ENCODE measurements around the gene SLC38A10. TPM values are rescaled to one million over a fixed set of nuclear protein-coding genes. Genes with fewer than 3 reads are reported as not detected.

SLC38A10 gene
- total and polyA plus RNA-seq, 2 donors from 2014 or later = 72.7 to 89.7 TPM

DNA sequence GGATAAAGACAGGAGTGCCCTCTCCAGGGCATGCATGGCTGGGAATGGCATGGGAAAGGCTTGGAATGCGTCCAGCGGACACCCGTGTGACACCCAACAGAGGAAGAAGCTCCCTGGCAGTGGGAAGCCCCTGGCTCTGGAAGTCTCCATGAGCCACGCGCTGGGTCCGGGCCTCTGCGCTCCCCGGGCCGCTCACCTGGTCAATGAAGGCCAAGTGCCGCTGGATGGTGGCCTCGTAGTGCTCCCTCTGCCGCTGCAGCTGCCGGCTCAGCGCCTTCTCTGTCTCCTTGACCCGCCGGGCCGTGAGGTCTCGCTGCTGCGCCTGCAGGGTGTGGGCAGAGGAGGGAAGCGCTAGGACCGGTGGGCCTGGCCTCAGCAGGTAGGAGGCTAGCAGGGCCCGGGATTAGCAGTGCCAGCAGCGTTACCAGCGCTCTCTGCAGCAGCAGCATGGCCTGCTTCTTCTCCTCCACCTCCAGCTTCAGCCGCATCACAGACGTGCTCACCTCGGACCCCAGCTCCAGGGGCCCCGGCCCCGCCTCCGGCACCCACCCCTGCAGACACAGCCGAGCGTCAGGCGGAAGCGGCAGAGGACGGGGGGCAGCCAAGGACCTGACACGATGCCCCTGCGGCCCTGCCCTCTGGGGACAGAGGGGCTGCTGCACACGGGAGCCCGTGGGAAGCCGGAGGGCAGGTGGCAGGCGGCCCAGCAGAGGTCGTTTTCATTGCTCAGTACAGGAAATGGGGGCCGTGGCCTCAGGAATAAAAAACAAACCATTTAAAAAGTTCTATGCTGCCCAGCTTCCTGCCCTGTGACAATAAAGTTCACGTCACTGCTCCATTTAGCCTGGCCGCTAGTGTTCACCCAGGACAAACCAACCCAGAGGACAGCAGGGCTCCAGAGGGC is 98.3 kb downstream of the SLC38A10 start:
- no peaks in the 10 kb centered on the region for H3K9me3 ChIP-seq (ENCODE audit: control insufficient read depth in 2 of 3, insufficient read depth in 1 of 3, low read length in 3 of 3)
- TF ChIP-seq, protein P1, sequence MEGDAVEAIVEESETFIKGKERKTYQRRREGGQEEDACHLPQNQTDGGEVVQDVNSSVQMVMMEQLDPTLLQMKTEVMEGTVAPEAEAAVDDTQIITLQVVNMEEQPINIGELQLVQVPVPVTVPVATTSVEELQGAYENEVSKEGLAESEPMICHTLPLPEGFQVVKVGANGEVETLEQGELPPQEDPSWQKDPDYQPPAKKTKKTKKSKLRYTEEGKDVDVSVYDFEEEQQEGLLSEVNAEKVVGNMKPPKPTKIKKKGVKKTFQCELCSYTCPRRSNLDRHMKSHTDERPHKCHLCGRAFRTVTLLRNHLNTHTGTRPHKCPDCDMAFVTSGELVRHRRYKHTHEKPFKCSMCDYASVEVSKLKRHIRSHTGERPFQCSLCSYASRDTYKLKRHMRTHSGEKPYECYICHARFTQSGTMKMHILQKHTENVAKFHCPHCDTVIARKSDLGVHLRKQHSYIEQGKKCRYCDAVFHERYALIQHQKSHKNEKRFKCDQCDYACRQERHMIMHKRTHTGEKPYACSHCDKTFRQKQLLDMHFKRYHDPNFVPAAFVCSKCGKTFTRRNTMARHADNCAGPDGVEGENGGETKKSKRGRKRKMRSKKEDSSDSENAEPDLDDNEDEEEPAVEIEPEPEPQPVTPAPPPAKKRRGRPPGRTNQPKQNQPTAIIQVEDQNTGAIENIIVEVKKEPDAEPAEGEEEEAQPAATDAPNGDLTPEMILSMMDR (IDR thresholded peaks at IDR 0.05; ENCODE audit: borderline replicate concordance, extremely low read depth, insufficient read depth) = no peak
- DNase-seq (no peak), FAIRE-seq (no peak)
- no peak overlapping the region for H3K4me3 ChIP-seq (ENCODE audit: low read length in 3 of 3)
- H3K36me3 ChIP-seq (ENCODE audit: control insufficient read depth in 2 of 3, insufficient read depth in 3 of 3, low read length in 3 of 3) = no peaks in the 10 kb centered on the region
- no peak overlapping the region for H3K27ac ChIP-seq (ENCODE audit: low read depth in 2 of 2, low read length in 2 of 2)
- intact Hi-C loops (cut with DNase I) = no loop called here
- peaks cover 0 to 3% (median 0%) of the 10 kb centered on the region in 3 donors for H3K4me1 ChIP-seq (ENCODE audit: control insufficient read depth in 2 of 3, insufficient read depth in 2 of 3, low read depth in 1 of 3, low read length in 3 of 3)
- H3K9ac ChIP-seq (ENCODE audit: low read length in 3 of 3) = no peak overlapping the region
- no peaks in the 10 kb centered on the region for H3K27me3 ChIP-seq (ENCODE audit: control insufficient read depth, insufficient read depth, low read length)

DNA sequence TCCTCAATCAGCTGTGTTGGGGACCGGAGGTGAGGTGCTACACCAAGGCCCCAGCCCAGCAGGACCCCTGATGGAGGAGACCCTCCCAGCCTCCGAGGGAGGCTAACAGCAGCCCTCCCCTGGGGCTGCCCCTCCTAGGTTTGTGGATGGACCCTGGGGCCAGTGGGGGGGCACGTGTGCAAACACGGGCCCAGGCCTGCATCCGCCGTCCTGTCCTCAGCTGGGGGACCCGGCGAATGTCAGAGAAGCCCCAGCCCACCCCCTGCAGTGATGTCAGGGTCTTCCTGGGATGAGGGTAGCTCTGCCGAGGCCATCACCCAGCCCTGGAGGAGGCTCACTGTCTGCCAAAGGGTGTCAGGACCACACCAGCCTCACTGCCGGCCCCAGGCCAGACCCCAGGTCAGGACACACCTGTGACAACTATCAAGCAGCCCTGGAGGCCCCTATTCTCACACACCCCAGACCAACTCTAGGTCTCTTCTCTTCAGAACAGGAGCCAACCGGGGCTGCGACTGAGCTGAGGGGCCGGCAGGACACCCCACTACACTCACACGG is 99.1 kb downstream of the SLC38A10 start:
- no peak for DNase-seq
- Histone ChIP-seq H3K9ac (ENCODE audit: low read length in 3 of 3) (no peak overlapping the region), H3K27me3 (ENCODE audit: control insufficient read depth, insufficient read depth, low read length) (no peaks in the 10 kb centered on the region), H3K9me3 (ENCODE audit: control insufficient read depth in 2 of 3, insufficient read depth in 1 of 3, low read length in 3 of 3) (no peaks in the 10 kb centered on the region), H3K27ac (ENCODE audit: low read depth in 2 of 2, low read length in 2 of 2) (no peak overlapping the region), H3K4me3 (ENCODE audit: low read length in 3 of 3) (no peak overlapping the region), H3K36me3 (ENCODE audit: control insufficient read depth in 2 of 3, insufficient read depth in 3 of 3, low read length in 3 of 3) (no peaks in the 10 kb centered on the region), H3K4me1 (ENCODE audit: control insufficient read depth in 2 of 3, insufficient read depth in 2 of 3, low read depth in 1 of 3, low read length in 3 of 3) (peaks cover 0 to 3% (median 0%) of the 10 kb centered on the region in 3 donors)
- TF ChIP-seq, protein P1 (IDR thresholded peaks at IDR 0.05; ENCODE audit: borderline replicate concordance, extremely low read depth, insufficient read depth) = no peak
- intact Hi-C loops (cut with DNase I) = no loop called here
- no peak for FAIRE-seq

Other genes starting within 250 kb of the SLC38A10 start
- gene PVALEF, start 129.8 kb downstream of the SLC38A10 start, total RNA-seq = not detected
- not detected for gene PVALEF, start 129.8 kb downstream of the SLC38A10 start, polyA plus RNA-seq (ENCODE audit: insufficient read depth, low read depth, low replicate concordance)
- gene AATK, start 129.1 kb downstream of the SLC38A10 start, total RNA-seq = 4.2 TPM
- 0.65 TPM for gene AATK, start 129.1 kb downstream of the SLC38A10 start, polyA plus RNA-seq (ENCODE audit: insufficient read depth, low read depth, low replicate concordance)
- 7.5 TPM for gene CEP131, start 72.3 kb downstream of the SLC38A10 start, total RNA-seq
- 6.9 TPM for gene CEP131, start 72.3 kb downstream of the SLC38A10 start, polyA plus RNA-seq (ENCODE audit: insufficient read depth, low read depth, low replicate concordance)
- 42.8 TPM for gene TEPSIN, start 56.3 kb downstream of the SLC38A10 start, total RNA-seq
- 13.9 TPM for gene TEPSIN, start 56.3 kb downstream of the SLC38A10 start, polyA plus RNA-seq (ENCODE audit: insufficient read depth, low read depth, low replicate concordance)
- gene NDUFAF8, start 56.0 kb downstream of the SLC38A10 start, total RNA-seq = 38.6 TPM
- gene NDUFAF8, start 56.0 kb downstream of the SLC38A10 start, polyA plus RNA-seq (ENCODE audit: insufficient read depth, low read depth, low replicate concordance) = 134 TPM
- gene BAHCC1, start 100.2 kb upstream of the SLC38A10 start, total RNA-seq = 20.5 TPM
- gene BAHCC1, start 100.2 kb upstream of the SLC38A10 start, polyA plus RNA-seq (ENCODE audit: insufficient read depth, low read depth, low replicate concordance) = 2.6 TPM
- 2,632 TPM for gene ACTG1, start 217.5 kb upstream of the SLC38A10 start, total RNA-seq
- gene ACTG1, start 217.5 kb upstream of the SLC38A10 start, polyA plus RNA-seq (ENCODE audit: insufficient read depth, low read depth, low replicate concordance) = 1,350 TPM
- 3.8 TPM for gene FSCN2, start 233.1 kb upstream of the SLC38A10 start, total RNA-seq
- 0.26 TPM for gene FSCN2, start 233.1 kb upstream of the SLC38A10 start, polyA plus RNA-seq (ENCODE audit: insufficient read depth, low read depth, low replicate concordance)

Measured in kidney (tissue), 14 donors.